HepG2 (cell line): Measurements from ENCODE around the gene ALK. TPM values are rescaled to one million over a fixed set of nuclear protein-coding genes. Genes with fewer than 3 reads are reported as not detected.

Source experiments
- ATAC-seq: fragments of 200-7000 bp; cut with Tn5 transposase; 3 replicates; pipeline ENCODE4 v1.9.1; 2020; ENCODE audit warnings: mild to moderate bottlenecking, moderate library complexity
- BruUV-seq: library from RNA; stranded (reverse); fragments of 400-500 nt; replicated peaks from 2 replicates; lab custom pipeline; 2021; lab: Mats Ljungman, UMichigan
- CTCF ChIA-PET: fragments of 300-600 bp; formaldehyde crosslinking; extraction: SDS; loops from one replicate; lab custom pipeline; 2021; ENCODE audit warnings: low total read pairs, inconsistent platforms, low intra/inter-chr PET ratio; lab: Yijun Ruan, JAX
- POLR2A ChIA-PET: fragments of 350-600 bp; sonication (Branson Sonifier 250); formaldehyde crosslinking; loops from one replicate; lab custom pipeline; 2020; ENCODE audit warnings: antibody characterized with exemption, inconsistent platforms; lab: Yijun Ruan, JAX
- DNase-seq: peaks from one replicate; pipeline ENCODE4 v3.0.0-alpha.2; 2015; ENCODE audit warnings: low spot score
- FAIRE-seq: peaks from 3 replicates; lab custom pipeline; 2011; peaks lifted over from hg19 to GRCh38; lab: Jason Lieb, UNC
- H2AFZ ChIP-seq: one replicate; pipeline ENCODE4 v1.6.1; 2011; ENCODE audit warnings: low read length, inconsistent platforms
- H3K27ac ChIP-seq: fragments of 300-600 bp; 3 replicates; pipeline ENCODE4 v1.8.0; 2011; ENCODE audit warnings: mixed run types, mild to moderate bottlenecking, mixed read lengths, low read length, inconsistent platforms; ENCODE audit not compliant: insufficient read depth; ENCODE audit errors: extremely low read length
- H3K27me3 ChIP-seq, 2 experiments: fragments of 200-600 bp in 1 of 2; 2 replicates in 1 of 2; 3 replicates in 1 of 2; pipeline versions ENCODE4 v1.6.0 to v1.8.0; 2011; ENCODE audit warnings: low read length in 2 of 2, mild to moderate bottlenecking in 2 of 2, moderate library complexity in 2 of 2, inconsistent platforms in 1 of 2; ENCODE audit not compliant: insufficient read depth in 2 of 2, control insufficient read depth in 1 of 2
- H3K36me3 ChIP-seq, 2 experiments: fragments of 200-600 bp in 1 of 2; replicated peaks in 1 of 2; 2 replicates in 1 of 2; 3 replicates in 1 of 2; pipeline versions ENCODE4 v1.5.1 to v1.8.0; 2011; ENCODE audit warnings: low read length in 2 of 2, inconsistent platforms in 1 of 2; ENCODE audit not compliant: insufficient read depth in 2 of 2, control insufficient read depth in 1 of 2
- H3K4me1 ChIP-seq: 2 replicates; pipeline ENCODE4 v1.5.1; 2012; ENCODE audit warnings: low read length, inconsistent platforms; ENCODE audit not compliant: insufficient read depth
- H3K4me2 ChIP-seq: 2 replicates; pipeline ENCODE4 v1.6.0; 2011; ENCODE audit warnings: low read depth, low read length, inconsistent platforms
- H3K4me3 ChIP-seq, 3 experiments: fragments of 200-600 bp in 1 of 3; sonication (generic), shearing (Covaris generic) in 1 of 3; replicated peaks in 1 of 3; 2 replicates each; pipeline ENCODE4 v1.5.1; 2011 to 2016; ENCODE audit warnings: low read length in 3 of 3, inconsistent platforms in 2 of 3, low read depth in 2 of 3, mild to moderate bottlenecking in 2 of 3, control low read depth in 1 of 3, mixed read lengths in 1 of 3; ENCODE audit not compliant: insufficient read depth in 1 of 3
- H3K79me2 ChIP-seq: one replicate; pipeline ENCODE4 v1.6.1; 2011; ENCODE audit warnings: low read length, inconsistent platforms; ENCODE audit not compliant: insufficient read depth
- H3K9ac ChIP-seq: 2 replicates; pipeline ENCODE4 v1.6.0; 2011; ENCODE audit warnings: mild to moderate bottlenecking, low read depth, low read length, inconsistent platforms; ENCODE audit not compliant: insufficient read depth
- H3K9me3 ChIP-seq: 2 replicates; pipeline ENCODE4 v1.5.1; 2012; ENCODE audit warnings: mild to moderate bottlenecking, low read length
- H4K20me1 ChIP-seq: 2 replicates; pipeline ENCODE4 v1.6.0; 2011; ENCODE audit warnings: inconsistent platforms, mild to moderate bottlenecking, low read length, moderate library complexity; ENCODE audit not compliant: insufficient read depth
- HES4 ChIP-seq: sonication (generic); formaldehyde crosslinking; IDR thresholded peaks from 2 replicates; pipeline ENCODE4 v1.9.0; 2021; ENCODE audit warnings: mild to moderate bottlenecking, missing genetic modification reagents, borderline replicate concordance
- KAT7 ChIP-seq: IDR thresholded peaks from 2 replicates; pipeline ENCODE4 v1.6.1; 2018; ENCODE audit warnings: borderline replicate concordance, missing compliant biosample characterization
- NAIF1 ChIP-seq: sonication (generic); formaldehyde crosslinking; IDR thresholded peaks from 2 replicates; pipeline ENCODE4 v1.5.0; 2020; ENCODE audit warnings: mild to moderate bottlenecking, missing genetic modification reagents, borderline replicate concordance
- NFKB2 ChIP-seq: sonication (generic); formaldehyde crosslinking; IDR thresholded peaks from 2 replicates; pipeline ENCODE4 v1.4.0; 2020; ENCODE audit warnings: missing genetic modification reagents, borderline replicate concordance
- PAF1 ChIP-seq: IDR thresholded peaks from 2 replicates; pipeline ENCODE4 v1.6.1; 2016; ENCODE audit warnings: missing genetic modification reagents, missing compliant biosample characterization
- RFXAP ChIP-seq: sonication (generic); formaldehyde crosslinking; IDR thresholded peaks from 2 replicates; pipeline ENCODE4 v1.4.0; 2020; ENCODE audit warnings: missing genetic modification reagents, borderline replicate concordance
- TAF1 ChIP-seq: sonication (generic); formaldehyde crosslinking; IDR thresholded peaks from 2 replicates; pipeline ENCODE4 v1.4.0; 2020; ENCODE audit warnings: missing genetic modification reagents
- XBP1 ChIP-seq: sonication (generic); formaldehyde crosslinking; IDR thresholded peaks from 2 replicates; pipeline ENCODE4 v1.5.0; 2020; ENCODE audit warnings: missing genetic modification reagents
- ZEB1 ChIP-seq: IDR thresholded peaks from 2 replicates; pipeline ENCODE4 v1.6.1; 2012; ENCODE audit warnings: mild to moderate bottlenecking, low read depth, inconsistent platforms; ENCODE audit not compliant: insufficient replicate concordance
- ZFP41 ChIP-seq: sonication (generic); formaldehyde crosslinking; IDR thresholded peaks from 2 replicates; pipeline ENCODE4 v1.4.0; 2020; ENCODE audit warnings: mild to moderate bottlenecking, missing genetic modification reagents, borderline replicate concordance
- ZNF263 ChIP-seq: sonication (generic); formaldehyde crosslinking; IDR thresholded peaks from 2 replicates; pipeline ENCODE4 v1.4.0; 2020; ENCODE audit warnings: missing genetic modification reagents
- ZNF530 ChIP-seq: sonication (generic); formaldehyde crosslinking; IDR thresholded peaks from 2 replicates; pipeline ENCODE4 v1.5.0; 2020; ENCODE audit warnings: low read depth, mild to moderate bottlenecking, missing genetic modification reagents
- WGBS: methylation state at CpG from one replicate; pipeline ENCODE4 v1.1.6; 2017; ENCODE audit warnings: low lambda C conversion rate; 5-methylcytosine and 5-hydroxymethylcytosine counted together
- in situ Hi-C: cut with HindIII; loops from 2 replicates; pipeline ENCODE4 v1.10.0; 2017; ENCODE audit warnings: low pct_unique_long_range_greater_than_20kb; ENCODE audit not compliant: extremely low pct_ligation_motif_present
- intact Hi-C: fragments of 100-400 bp; cut with micrococcal nuclease; formaldehyde crosslinking; loops from one replicate; pipeline ENCODE4 v1.10.0; 2022; ENCODE audit not compliant: unreplicated experiment
- polyA plus RNA-seq, 8 experiments: library from polyadenylated mRNA; depleted of rRNA in 3 of 8; stranded (reverse) in 7 of 8; unstranded in 1 of 8; fragments of >200 nt; fragmentation: Illumina TruSeq in 4 of 8; extraction: Trizol in 4 of 8; gene quantifications; 2 replicates each; pipeline versions ENCODE4 v1.2.1 to v1.2.3, GENCODE V29; 2011 to 2016; ENCODE audit warnings: low read depth in 4 of 8, missing spikeins in 1 of 8, mixed read lengths in 1 of 8; ENCODE audit not compliant: insufficient read depth in 1 of 8
- total RNA-seq, 5 experiments: library from RNA; depleted of rRNA; stranded (reverse); fragments of >200 nt; fragmentation: Illumina TruSeq; extraction: Trizol; gene quantifications; 2 replicates each; pipeline ENCODE4 v1.2.3, GENCODE V29; 2016; ENCODE audit warnings: low read depth in 1 of 5
- TF ChIP-seq, protein P1 (sequence below): sonication (generic); formaldehyde crosslinking; IDR thresholded peaks from 2 replicates; pipeline ENCODE4 v1.4.0; 2020; ENCODE audit warnings: missing genetic modification reagents
- TF ChIP-seq, protein P2 (sequence below): sonication (generic); formaldehyde crosslinking; IDR thresholded peaks from 2 replicates; pipeline ENCODE4 v1.5.0; 2020; ENCODE audit warnings: mild to moderate bottlenecking, low read depth, missing genetic modification reagents, borderline replicate concordance

ALK gene
- total and polyA plus RNA-seq, 2 of the 13 experiments (the other 11 are each of a cell fraction or from before 2014, with no cell fraction given): not detected

DNA sequence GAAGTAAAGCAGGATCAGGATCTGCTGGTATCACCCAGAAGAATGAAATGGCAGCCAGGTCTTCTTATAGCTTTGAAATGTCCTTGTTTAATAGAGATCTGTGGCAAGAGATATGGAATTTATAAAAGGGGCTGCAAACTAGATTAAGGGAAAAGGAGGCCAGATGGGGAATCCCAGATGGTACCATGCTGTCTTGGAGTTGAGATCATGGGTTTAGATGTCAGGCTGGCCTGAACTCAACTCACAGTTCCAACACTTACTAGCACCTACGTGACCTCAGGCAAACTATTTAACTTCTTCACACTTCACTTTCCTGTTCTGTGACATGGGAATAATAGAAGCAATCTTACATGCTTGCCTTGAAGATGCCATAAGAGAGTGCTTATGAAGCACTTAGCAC lies 188.2 kb downstream of the ALK start (continued):
- TF ChIP-seq ZFP41 (CRISPR knock-in tag) (no peak), ZEB1 (no peak)

GRCh38 chr2:29731948-29732347 lies 189.4 kb downstream of the ALK start:
- ChIA-PET POLR2A (no interaction called here), CTCF (no interaction called here)
- TF ChIP-seq XBP1 (CRISPR knock-in tag): no peak
- TF ChIP-seq NFKB2 (CRISPR knock-in tag): no peak
- TF ChIP-seq KAT7 (CRISPR knock-in tag): no peak
- TF ChIP-seq, protein P1, sequence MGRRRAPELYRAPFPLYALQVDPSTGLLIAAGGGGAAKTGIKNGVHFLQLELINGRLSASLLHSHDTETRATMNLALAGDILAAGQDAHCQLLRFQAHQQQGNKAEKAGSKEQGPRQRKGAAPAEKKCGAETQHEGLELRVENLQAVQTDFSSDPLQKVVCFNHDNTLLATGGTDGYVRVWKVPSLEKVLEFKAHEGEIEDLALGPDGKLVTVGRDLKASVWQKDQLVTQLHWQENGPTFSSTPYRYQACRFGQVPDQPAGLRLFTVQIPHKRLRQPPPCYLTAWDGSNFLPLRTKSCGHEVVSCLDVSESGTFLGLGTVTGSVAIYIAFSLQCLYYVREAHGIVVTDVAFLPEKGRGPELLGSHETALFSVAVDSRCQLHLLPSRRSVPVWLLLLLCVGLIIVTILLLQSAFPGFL (CRISPR knock-in tag): no peak
- TF ChIP-seq ZNF530: no peak
- no peak for TF ChIP-seq RFXAP (CRISPR knock-in tag)
- no peak for TF ChIP-seq PAF1 (CRISPR knock-in tag)
- no peak for TF ChIP-seq ZNF263 (CRISPR knock-in tag)
- TF ChIP-seq HES4: no peak
- no peak for TF ChIP-seq TAF1 (CRISPR knock-in tag)
- TF ChIP-seq, protein P2, sequence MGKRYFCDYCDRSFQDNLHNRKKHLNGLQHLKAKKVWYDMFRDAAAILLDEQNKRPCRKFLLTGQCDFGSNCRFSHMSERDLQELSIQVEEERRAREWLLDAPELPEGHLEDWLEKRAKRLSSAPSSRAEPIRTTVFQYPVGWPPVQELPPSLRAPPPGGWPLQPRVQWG (CRISPR knock-in tag): no peak
- TF ChIP-seq NAIF1 (CRISPR knock-in tag): no peak
- Histone ChIP-seq H3K4me1 (no peaks in the 10 kb centered on the region), H3K79me2 (no peaks in the 10 kb centered on the region), H3K27ac (no peak overlapping the region), H3K4me2 (no peak overlapping the region), H3K27me3 (peaks cover 0 to 4% of the 10 kb centered on the region in 2 experiments; a peak in 1 of 5 replicates), H3K36me3 (no peaks in the 10 kb centered on the region), H2AFZ (no peak overlapping the region), H3K4me3 (no peak overlapping the region), H3K9ac (no peak overlapping the region), H3K9me3 (no peaks in the 10 kb centered on the region), H4K20me1 (no peaks in the 10 kb centered on the region)
- DNase-seq: no peak
- 3% methylated on average over 2 of the region's 2 CpGs for WGBS
- FAIRE-seq: no peak
- intact Hi-C loops: no loop called here
- ATAC-seq: no peak
- in situ Hi-C loops: no loop called here
- no TSS peak for BruUV-seq
